Thoracic aorta (tissue), 2 donors: ENCODE measurements around the gene FSCN2. TPM values are rescaled to one million over a fixed set of nuclear protein-coding genes. Genes with fewer than 3 reads are reported as not detected.
A peak's percentile ranks its signal among the peaks of the same experiment; 100 is the strongest.

Experiments used
- ATAC-seq: fragments of 150-250 bp; one replicate; pipeline ENCODE4 v1.8.0; 2017; ENCODE audit warnings: low read depth; ENCODE audit not compliant: insufficient number of reproducible peaks, low FRiP score
- DNase-seq: peaks from one replicate; pipeline ENCODE4 v3.0.0-alpha.2; 2020; ENCODE audit warnings: low spot score
- H3K27ac ChIP-seq, 2 donors: fragments of 200-600 bp; sonication (generic); 1 replicate in 1 of 2; 2 replicates in 1 of 2; pipeline ENCODE4 v1.5.1; 2016; ENCODE audit warnings: mild to moderate bottlenecking in 2 of 2, moderate library complexity in 2 of 2
- H3K27me3 ChIP-seq: fragments of 200-600 bp; sonication (generic); replicated peaks from 2 replicates; pipeline ENCODE4 v1.6.0; 2016; ENCODE audit warnings: mild to moderate bottlenecking; ENCODE audit not compliant: insufficient read depth
- H3K36me3 ChIP-seq: fragments of 200-600 bp; sonication (generic); one replicate; pipeline ENCODE4 v1.5.1; 2016
- H3K4me1 ChIP-seq, 2 donors: fragments of 200-600 bp; sonication (generic); 1 replicate in 1 of 2; 2 replicates in 1 of 2; pipeline versions ENCODE4 v1.5.1 to v1.6.0; 2016; ENCODE audit warnings: low read depth in 2 of 2, mild to moderate bottlenecking in 1 of 2; ENCODE audit not compliant: control insufficient read depth in 1 of 2
- H3K4me3 ChIP-seq: fragments of 200-600 bp; sonication (generic); 2 replicates; pipeline ENCODE4 v1.5.1; 2016; ENCODE audit warnings: mild to moderate bottlenecking
- H3K9me3 ChIP-seq: fragments of 200-600 bp; sonication (generic); 2 replicates; pipeline ENCODE4 v1.5.1; 2016
- CTCF ChIP-seq: fragments of 200-600 bp; sonication (generic); IDR thresholded peaks from one replicate; pipeline ENCODE4 v1.5.1; 2019; ENCODE audit warnings: antibody characterized with exemption
- total RNA-seq, 2 donors: library from RNA; depleted of rRNA; stranded (reverse); fragments of >200 nt; gene quantifications; one replicate each; pipeline versions ENCODE4 v1.1.0 to v1.2.3, GENCODE V29; 2016

FSCN2 gene
- total RNA-seq, 2 donors from 2014 or later: 4.2 to 9.2 TPM

GRCh38 chr17:81517339-81518112, 10.7 kb upstream of the FSCN2 start:
- Histone ChIP-seq H3K36me3 (no peaks in the 10 kb centered on the region), H3K9me3 (no peaks in the 10 kb centered on the region), H3K4me3 (peak overlapping the region; percentile 99), H3K27me3 (no peaks in the 10 kb centered on the region), H3K27ac (peak overlapping the region; percentile 99 to 100), H3K4me1 (peaks cover 35 to 46% of the 10 kb centered on the region in 2 donors)
- no peak for TF ChIP-seq CTCF
- no peak for ATAC-seq
- no peak for DNase-seq

- Histone ChIP-seq H3K27ac (peak overlapping the region; percentile 99 to 100), H3K27me3 (no peaks in the 10 kb centered on the region), H3K4me3 (peak overlapping the region; percentile 99), H3K9me3 (no peaks in the 10 kb centered on the region), H3K4me1 (peaks cover 36 to 52% of the 10 kb centered on the region in 2 donors), H3K36me3 (no peaks in the 10 kb centered on the region)
- no peak for TF ChIP-seq CTCF
- ATAC-seq: no peak
- DNase-seq: no peak
These were observed 9.9 kb upstream of the FSCN2 start for GRCh38 chr17:81518113-81518784.

- peak overlapping the region; percentile 99 for H3K4me3 ChIP-seq
- no peaks in the 10 kb centered on the region for H3K27me3 ChIP-seq
- H3K4me1 ChIP-seq: peaks cover 41 to 58% of the 10 kb centered on the region in 2 donors
- ATAC-seq (no peak), DNase-seq (no peak)
- peak overlapping the region; percentile 99 to 100 for H3K27ac ChIP-seq
- TF ChIP-seq CTCF: no peak
- H3K9me3 ChIP-seq: no peaks in the 10 kb centered on the region
- no peaks in the 10 kb centered on the region for H3K36me3 ChIP-seq
These were observed 9.3 kb upstream of the FSCN2 start for GRCh38 chr17:81518785-81519283.

GRCh38 chr17:81519284-81520020, 8.7 kb upstream of the FSCN2 start:
- Histone ChIP-seq H3K4me1 (peaks cover 41 to 63% of the 10 kb centered on the region in 2 donors), H3K9me3 (no peaks in the 10 kb centered on the region), H3K4me3 (peak overlapping the region; percentile 99), H3K27me3 (no peaks in the 10 kb centered on the region), H3K27ac (peak overlapping the region; percentile 99 to 100), H3K36me3 (no peaks in the 10 kb centered on the region)
- ATAC-seq (no peak), DNase-seq (no peak)
- peak; percentile 58 for TF ChIP-seq CTCF
